ENCODE measurements around the gene USP43. TPM values are rescaled to one million over a fixed set of nuclear protein-coding genes. Genes with fewer than 3 reads are reported as not detected.

USP43 gene
- total RNA-seq, 4 donors from 2014 or later, result 0.07 TPM; not detected in 3

DNA sequence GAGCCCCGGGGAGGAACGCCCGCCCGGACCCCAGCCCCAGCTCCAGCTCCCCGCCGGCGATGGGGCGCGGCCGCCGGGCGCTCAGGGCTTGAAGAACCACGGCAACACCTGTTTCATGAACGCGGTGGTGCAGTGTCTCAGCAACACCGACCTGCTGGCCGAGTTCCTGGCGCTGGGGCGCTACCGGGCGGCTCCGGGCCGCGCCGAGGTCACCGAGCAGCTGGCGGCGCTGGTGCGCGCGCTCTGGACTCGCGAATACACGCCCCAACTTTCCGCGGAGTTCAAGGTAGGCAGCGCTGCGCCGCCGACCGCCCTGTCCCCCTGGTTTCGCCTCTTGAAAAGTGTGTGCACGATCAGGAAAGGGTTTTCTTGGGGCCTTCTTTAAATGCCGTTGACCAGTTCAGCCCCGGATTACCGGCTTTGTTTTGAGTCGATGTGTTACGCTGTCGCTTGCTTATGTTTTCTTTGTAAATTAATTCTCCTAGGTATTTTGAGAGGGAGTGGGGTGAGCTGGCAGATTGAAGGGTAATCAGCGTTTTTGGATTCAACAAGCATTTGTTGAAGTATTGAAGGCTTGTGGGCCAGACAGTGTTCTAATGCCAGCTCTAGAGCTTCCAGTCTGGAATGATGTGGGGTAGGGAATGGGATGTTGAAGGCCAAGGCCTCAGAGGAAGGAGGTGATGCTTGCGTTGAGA is 681 bp downstream of the USP43 start:
- Histone ChIP-seq H3K27me3 (peaks cover 48 to 53% (median 52%) of the 10 kb centered on the region in 3 donors), H3K4me1 (peaks cover 5 to 8% of the 10 kb centered on the region in 2 donors), H3K27ac (no peak overlapping the region), H3K36me3 (no peaks in the 10 kb centered on the region), H3K9me3 (no peaks in the 10 kb centered on the region), H3K4me3 (peak overlapping the region; percentile 28 to 41 (median 36))
- no peak for ATAC-seq
- no peak for DNase-seq
- in situ Hi-C loops (cut with MboI; ENCODE audit: low sequenced_read_pairs in 4 of 4) (no loop called here), intact Hi-C loops (cut with DNase I; ENCODE audit: low total_unique reads) (no loop called here)
- TF ChIP-seq, protein P1, sequence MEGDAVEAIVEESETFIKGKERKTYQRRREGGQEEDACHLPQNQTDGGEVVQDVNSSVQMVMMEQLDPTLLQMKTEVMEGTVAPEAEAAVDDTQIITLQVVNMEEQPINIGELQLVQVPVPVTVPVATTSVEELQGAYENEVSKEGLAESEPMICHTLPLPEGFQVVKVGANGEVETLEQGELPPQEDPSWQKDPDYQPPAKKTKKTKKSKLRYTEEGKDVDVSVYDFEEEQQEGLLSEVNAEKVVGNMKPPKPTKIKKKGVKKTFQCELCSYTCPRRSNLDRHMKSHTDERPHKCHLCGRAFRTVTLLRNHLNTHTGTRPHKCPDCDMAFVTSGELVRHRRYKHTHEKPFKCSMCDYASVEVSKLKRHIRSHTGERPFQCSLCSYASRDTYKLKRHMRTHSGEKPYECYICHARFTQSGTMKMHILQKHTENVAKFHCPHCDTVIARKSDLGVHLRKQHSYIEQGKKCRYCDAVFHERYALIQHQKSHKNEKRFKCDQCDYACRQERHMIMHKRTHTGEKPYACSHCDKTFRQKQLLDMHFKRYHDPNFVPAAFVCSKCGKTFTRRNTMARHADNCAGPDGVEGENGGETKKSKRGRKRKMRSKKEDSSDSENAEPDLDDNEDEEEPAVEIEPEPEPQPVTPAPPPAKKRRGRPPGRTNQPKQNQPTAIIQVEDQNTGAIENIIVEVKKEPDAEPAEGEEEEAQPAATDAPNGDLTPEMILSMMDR (IDR thresholded peaks at IDR 0.05 in 4 of 5, conservative IDR thresholded peaks at IDR 0.05 in 1 of 5), result no peak
- TF ChIP-seq POLR2A (IDR thresholded peaks at IDR 0.05), result no peak

DNA sequence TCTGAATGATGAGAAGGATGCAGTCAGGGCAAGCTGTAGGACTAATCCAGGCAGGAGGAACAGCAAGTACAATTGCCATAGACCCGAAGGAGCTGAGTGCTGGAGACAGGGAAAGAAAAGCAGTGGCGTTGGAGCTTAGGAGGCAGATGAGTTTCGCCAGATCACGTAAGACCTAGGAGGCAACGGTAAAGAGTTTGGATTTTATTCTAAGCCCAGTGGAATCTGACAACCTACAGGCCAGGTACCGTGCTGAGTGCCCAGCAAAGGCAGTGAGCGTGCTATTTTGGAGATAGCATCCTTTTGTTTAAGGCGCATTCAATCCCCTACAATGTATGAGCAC is 1.2 kb downstream of the USP43 start:
- Histone ChIP-seq H3K27me3 (peaks cover 48 to 54% (median 53%) of the 10 kb centered on the region in 3 donors), H3K36me3 (no peaks in the 10 kb centered on the region), H3K27ac (no peak overlapping the region), H3K4me3 (no peak overlapping the region), H3K9me3 (no peaks in the 10 kb centered on the region), H3K4me1 (peaks cover 5 to 8% of the 10 kb centered on the region in 2 donors)
- intact Hi-C loops (cut with DNase I; ENCODE audit: low total_unique reads) (no loop called here), in situ Hi-C loops (cut with MboI; ENCODE audit: low sequenced_read_pairs in 4 of 4) (no loop called here)
- DNase-seq (no peak), ATAC-seq (no peak)
- no peak for TF ChIP-seq POLR2A (IDR thresholded peaks at IDR 0.05)
- TF ChIP-seq, protein P1 (IDR thresholded peaks at IDR 0.05 in 4 of 5, conservative IDR thresholded peaks at IDR 0.05 in 1 of 5), result no peak

DNA sequence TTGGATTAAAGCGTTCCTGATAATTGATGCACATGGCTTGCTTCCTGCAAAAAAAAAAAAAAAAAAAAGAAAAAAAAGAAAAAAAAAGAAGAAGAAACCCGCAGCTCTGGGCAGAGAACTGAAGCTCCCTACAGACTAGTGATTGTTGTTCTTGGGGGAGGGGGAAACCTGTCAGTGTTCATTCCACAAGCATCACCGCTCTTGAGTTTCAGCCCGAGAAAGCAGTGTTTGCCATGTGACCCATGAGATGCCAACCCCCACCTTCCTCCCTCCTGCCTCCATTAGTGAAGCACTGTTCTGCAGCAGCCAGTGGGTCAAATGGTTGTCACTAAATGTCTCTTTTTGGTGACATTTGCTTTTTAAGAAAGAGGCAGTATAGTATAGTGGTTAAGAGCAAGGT is 1.7 kb downstream of the USP43 start:
- DNase-seq, result no peak
- intact Hi-C loops (cut with DNase I; ENCODE audit: low total_unique reads) (no loop called here), in situ Hi-C loops (cut with MboI; ENCODE audit: low sequenced_read_pairs in 4 of 4) (no loop called here)
- H3K9me3 ChIP-seq, result no peaks in the 10 kb centered on the region
- H3K4me3 ChIP-seq, result no peak overlapping the region
- no peak for TF ChIP-seq POLR2A (IDR thresholded peaks at IDR 0.05)
- TF ChIP-seq, protein P1 (IDR thresholded peaks at IDR 0.05 in 4 of 5, conservative IDR thresholded peaks at IDR 0.05 in 1 of 5), result no peak
- no peak for ATAC-seq
- H3K4me1 ChIP-seq, result peaks cover 5 to 8% of the 10 kb centered on the region in 2 donors
- no peaks in the 10 kb centered on the region for H3K36me3 ChIP-seq
- peaks cover 48 to 54% (median 53%) of the 10 kb centered on the region in 3 donors for H3K27me3 ChIP-seq
- no peak overlapping the region for H3K27ac ChIP-seq

DNA sequence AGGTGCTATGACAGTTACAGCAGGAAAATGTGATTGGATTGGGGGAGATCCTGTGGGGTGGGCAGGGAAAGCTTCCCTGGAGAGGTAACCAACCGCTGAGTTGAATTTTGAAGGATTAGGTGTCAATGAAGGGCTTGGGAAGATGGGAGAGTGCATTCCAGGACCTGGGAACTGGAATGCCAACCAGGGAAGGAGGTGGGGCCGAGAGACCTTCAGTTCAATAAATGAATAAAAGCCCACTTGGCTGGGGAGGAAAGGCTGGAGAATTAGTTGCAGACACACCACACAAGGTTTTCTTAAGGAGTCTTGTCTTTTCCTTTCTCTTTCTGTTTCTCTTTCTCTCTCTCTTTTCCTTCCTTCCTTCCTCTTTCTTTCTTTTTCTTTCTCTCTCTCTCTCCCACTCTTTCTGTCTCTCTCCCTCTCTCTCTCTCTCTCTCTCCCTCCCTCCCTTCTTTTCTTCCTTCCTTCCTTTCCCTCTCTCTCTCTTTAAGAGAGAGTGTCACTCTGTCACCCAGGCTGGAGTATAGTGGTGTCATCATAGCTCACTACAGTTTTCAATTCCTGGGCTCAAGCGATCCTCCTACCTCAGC is 3.3 kb downstream of the USP43 start:
- DNase-seq, result no peak
- Histone ChIP-seq H3K9me3 (no peaks in the 10 kb centered on the region), H3K4me1 (peaks cover 5 to 8% of the 10 kb centered on the region in 2 donors), H3K27ac (no peak overlapping the region), H3K36me3 (no peaks in the 10 kb centered on the region), H3K4me3 (no peak overlapping the region), H3K27me3 (peaks cover 46 to 57% (median 53%) of the 10 kb centered on the region in 3 donors)
- in situ Hi-C loops (cut with MboI; ENCODE audit: low sequenced_read_pairs in 4 of 4) (no loop called here), intact Hi-C loops (cut with DNase I; ENCODE audit: low total_unique reads) (no loop called here)
- no peak for ATAC-seq
- no peak for TF ChIP-seq POLR2A (IDR thresholded peaks at IDR 0.05)
- TF ChIP-seq, protein P1 (IDR thresholded peaks at IDR 0.05 in 4 of 5, conservative IDR thresholded peaks at IDR 0.05 in 1 of 5), result no peak
